A673 (cell line): ENCODE measurements around the gene CSNK1D. TPM values are rescaled to one million over a fixed set of nuclear protein-coding genes. Genes with fewer than 3 reads are reported as not detected.

ENCODE experiments used
- BruUV-seq: library from RNA; stranded (reverse); fragments of 400-500 nt; replicated peaks from 2 replicates; lab custom pipeline; 2021; lab: Mats Ljungman, UMichigan
- CTCF ChIA-PET: fragments of 300-600 bp; sonication (Branson Sonifier 250); formaldehyde crosslinking; loops from one replicate; lab custom pipeline; 2022; ENCODE audit warnings: antibody characterized with exemption; lab: Charles Lee
- POLR2A ChIA-PET: fragments of 300-600 bp; sonication (Branson Sonifier 250); formaldehyde crosslinking; loops from one replicate; lab custom pipeline; 2022; ENCODE audit warnings: antibody characterized with exemption; ENCODE audit not compliant: low non-redundant PET; lab: Charles Lee
- DNase-seq: peaks from one replicate; pipeline ENCODE4 v3.0.0-alpha.2; 2015; ENCODE audit warnings: low spot score
- H3K27ac ChIP-seq: fragments of 200-600 bp; sonication (generic); 2 replicates; pipeline ENCODE4 v1.5.1; 2016; ENCODE audit warnings: mixed run types, low read depth, mild to moderate bottlenecking, mixed read lengths, antibody characterized with exemption, low read length; ENCODE audit not compliant: poor library complexity, severe bottlenecking
- H3K27me3 ChIP-seq: fragments of 200-600 bp; sonication (generic); replicated peaks from 2 replicates; pipeline ENCODE4 v1.6.1; 2017; ENCODE audit warnings: mixed run types, low read depth, mild to moderate bottlenecking, mixed read lengths, antibody characterized with exemption, low read length; ENCODE audit not compliant: insufficient read depth, poor library complexity
- H3K36me3 ChIP-seq: fragments of 200-600 bp; sonication (generic); 2 replicates; pipeline ENCODE4 v1.6.1; 2016; ENCODE audit warnings: mixed run types, mild to moderate bottlenecking, mixed read lengths, antibody characterized with exemption, low read length; ENCODE audit not compliant: insufficient read depth, poor library complexity, severe bottlenecking
- H3K4me1 ChIP-seq: fragments of 200-600 bp; sonication (generic); 2 replicates; pipeline ENCODE4 v1.6.1; 2017; ENCODE audit warnings: mixed run types, mild to moderate bottlenecking, mixed read lengths, antibody characterized with exemption, low read length; ENCODE audit not compliant: insufficient read depth, poor library complexity, severe bottlenecking
- H3K4me3 ChIP-seq: fragments of 200-600 bp; sonication (generic); 2 replicates; pipeline ENCODE4 v1.5.1; 2016; ENCODE audit warnings: low read depth, mixed run types, mild to moderate bottlenecking, mixed read lengths, low read length; ENCODE audit not compliant: poor library complexity, severe bottlenecking
- H3K9me3 ChIP-seq: fragments of 200-600 bp; sonication (generic); 2 replicates; pipeline ENCODE4 v1.6.1; 2016; ENCODE audit warnings: mixed run types, low read depth, mild to moderate bottlenecking, mixed read lengths, antibody characterized with exemption, low read length; ENCODE audit not compliant: poor library complexity, severe bottlenecking
- EZH2 ChIP-seq: fragments of 200-600 bp; sonication (generic); IDR thresholded peaks from 2 replicates; pipeline ENCODE4 v1.6.1; 2017; ENCODE audit warnings: borderline replicate concordance, low read depth, mild to moderate bottlenecking, mixed read lengths, antibody characterized with exemption, low read length; ENCODE audit not compliant: poor library complexity, severe bottlenecking
- intact Hi-C: fragments of 100-400 bp; cut with micrococcal nuclease; formaldehyde crosslinking; loops from one replicate; pipeline ENCODE4 v1.10.0; 2022; ENCODE audit not compliant: unreplicated experiment
- total RNA-seq: library from RNA; stranded (reverse); gene quantifications from 2 replicates; pipeline ENCODE4 v1.2.3, GENCODE V29; 2021
- TF ChIP-seq, protein P1 (sequence below): fragments of 300-800, 200-600 bp; sonication (generic); conservative IDR thresholded peaks from 2 replicates; pipeline ENCODE4 v1.5.1; 2017; ENCODE audit warnings: low read depth, mild to moderate bottlenecking, antibody characterized with exemption, low read length, moderate library complexity, mixed read lengths

CSNK1D gene
- total RNA-seq, 1 experiment from 2014 or later = 150 TPM

DNA sequence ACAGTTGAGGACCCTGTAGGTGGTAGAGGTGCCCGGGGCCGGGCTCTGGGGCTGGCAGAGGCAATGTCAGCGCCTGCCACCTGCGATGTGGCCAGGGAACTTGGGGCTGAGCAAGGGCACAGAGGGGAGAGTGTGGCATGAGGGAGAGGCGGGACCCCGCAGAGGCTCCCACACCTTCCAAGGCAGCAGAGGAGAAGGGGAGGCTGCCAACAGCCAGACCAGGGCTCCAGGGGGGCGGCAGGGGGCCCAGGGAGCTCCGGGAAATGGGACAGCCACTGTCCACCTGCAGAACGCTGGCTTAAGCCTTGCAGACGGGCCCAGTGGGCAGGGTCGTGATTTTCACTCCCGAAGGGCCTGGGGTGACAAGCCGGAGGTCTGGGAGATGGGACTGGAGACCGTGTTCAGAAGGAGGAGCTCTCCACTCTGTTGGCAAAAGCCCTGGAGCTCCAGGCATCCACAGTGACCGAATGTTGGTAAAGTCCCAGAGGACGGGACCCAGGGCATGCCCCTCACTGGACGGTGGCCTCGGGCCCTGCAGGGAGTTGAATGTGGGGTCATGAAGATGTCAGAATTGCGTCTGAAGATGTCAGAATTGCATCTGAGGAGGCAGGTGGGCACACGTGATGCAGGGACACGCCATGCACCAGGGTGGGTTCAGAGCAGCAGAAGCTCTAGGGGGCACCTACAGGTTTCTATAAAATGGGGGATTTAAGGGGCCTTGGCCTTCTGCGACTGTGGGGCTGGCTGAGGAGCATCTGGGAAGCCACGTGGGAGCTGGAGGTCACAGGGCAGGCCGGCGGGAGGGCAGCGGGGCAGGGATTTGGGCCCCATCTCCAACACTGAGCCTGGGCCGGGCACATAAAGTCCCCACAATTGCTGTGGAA is 25.3 kb upstream of the CSNK1D start:
- peak overlapping the region; percentile 35 for H3K4me3 ChIP-seq
- peaks cover 15% of the 10 kb centered on the region for H3K4me1 ChIP-seq
- no peaks in the 10 kb centered on the region for H3K27me3 ChIP-seq
- TF ChIP-seq EZH2 = no peak
- TF ChIP-seq, protein P1, sequence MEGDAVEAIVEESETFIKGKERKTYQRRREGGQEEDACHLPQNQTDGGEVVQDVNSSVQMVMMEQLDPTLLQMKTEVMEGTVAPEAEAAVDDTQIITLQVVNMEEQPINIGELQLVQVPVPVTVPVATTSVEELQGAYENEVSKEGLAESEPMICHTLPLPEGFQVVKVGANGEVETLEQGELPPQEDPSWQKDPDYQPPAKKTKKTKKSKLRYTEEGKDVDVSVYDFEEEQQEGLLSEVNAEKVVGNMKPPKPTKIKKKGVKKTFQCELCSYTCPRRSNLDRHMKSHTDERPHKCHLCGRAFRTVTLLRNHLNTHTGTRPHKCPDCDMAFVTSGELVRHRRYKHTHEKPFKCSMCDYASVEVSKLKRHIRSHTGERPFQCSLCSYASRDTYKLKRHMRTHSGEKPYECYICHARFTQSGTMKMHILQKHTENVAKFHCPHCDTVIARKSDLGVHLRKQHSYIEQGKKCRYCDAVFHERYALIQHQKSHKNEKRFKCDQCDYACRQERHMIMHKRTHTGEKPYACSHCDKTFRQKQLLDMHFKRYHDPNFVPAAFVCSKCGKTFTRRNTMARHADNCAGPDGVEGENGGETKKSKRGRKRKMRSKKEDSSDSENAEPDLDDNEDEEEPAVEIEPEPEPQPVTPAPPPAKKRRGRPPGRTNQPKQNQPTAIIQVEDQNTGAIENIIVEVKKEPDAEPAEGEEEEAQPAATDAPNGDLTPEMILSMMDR = no peak
- no peak for DNase-seq
- intact Hi-C loops = loop anchor here (2.0 kb wide), 1 partner anchor 60 kb away; no protein-coding TSS in a partner anchor
- no peaks in the 10 kb centered on the region for H3K36me3 ChIP-seq
- CTCF ChIA-PET = no interaction called here
- BruUV-seq = no TSS peak
- H3K27ac ChIP-seq = peak overlapping the region; percentile 65
- H3K9me3 ChIP-seq = no peaks in the 10 kb centered on the region
- POLR2A ChIA-PET = interaction anchor here (0.5 to 0.7 kb wide), 2 partner anchors 57 to 315 kb away, joined by 4 read pairs; no protein-coding TSS in a partner anchor

DNA sequence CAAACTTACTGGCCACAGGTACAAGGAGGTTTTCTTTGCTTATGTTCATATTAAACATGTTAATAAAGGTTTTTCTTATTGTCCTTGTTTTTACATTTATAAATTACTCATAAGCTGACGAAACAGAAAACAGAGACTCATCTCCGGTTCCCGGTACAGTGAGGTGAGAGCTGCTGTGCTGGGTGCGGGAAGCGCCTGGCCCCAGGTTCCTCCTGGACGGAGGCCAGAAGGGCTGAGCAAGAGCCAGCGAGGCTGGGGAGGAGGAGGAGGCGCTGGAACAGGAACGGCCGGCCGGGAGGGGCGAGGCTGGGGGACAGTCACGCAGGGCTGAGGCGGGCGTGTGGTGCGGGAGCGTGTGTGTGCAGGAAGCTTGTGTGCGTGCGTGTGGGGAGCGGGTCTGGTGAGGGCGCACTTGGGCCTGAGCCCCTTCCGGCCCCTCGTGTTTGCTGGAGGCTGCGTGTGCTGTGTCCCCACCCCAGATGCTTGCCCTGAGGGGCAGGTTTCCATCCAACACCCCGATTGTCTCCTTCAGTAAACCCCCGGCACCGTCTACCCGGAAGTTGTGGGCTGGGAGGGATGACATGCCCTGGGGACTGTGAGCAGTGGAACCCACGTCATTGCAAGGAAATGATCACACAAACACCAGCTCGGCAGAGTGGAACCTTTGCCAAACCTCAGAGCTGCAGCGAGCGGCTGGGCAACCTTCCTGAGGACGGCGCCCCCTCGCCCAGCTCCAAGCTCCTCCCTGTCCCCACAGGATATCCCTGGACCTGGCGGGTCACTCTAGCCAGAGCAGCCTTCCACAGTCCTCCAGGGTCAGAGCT is 24.4 kb upstream of the CSNK1D start:
- intact Hi-C loops = loop anchor here (2.0 kb wide), 1 partner anchor 59 kb away; no protein-coding TSS in a partner anchor
- BruUV-seq = no TSS peak
- H3K27me3 ChIP-seq = no peaks in the 10 kb centered on the region
- DNase-seq = peak; percentile 73
- TF ChIP-seq, protein P1 = no peak
- no peak for TF ChIP-seq EZH2
- H3K27ac ChIP-seq = peak overlapping the region; percentile 65
- H3K4me1 ChIP-seq = peaks cover 19% of the 10 kb centered on the region
- H3K9me3 ChIP-seq = no peaks in the 10 kb centered on the region
- peak overlapping the region; percentile 35 for H3K4me3 ChIP-seq
- CTCF ChIA-PET = no interaction called here
- no peaks in the 10 kb centered on the region for H3K36me3 ChIP-seq
- POLR2A ChIA-PET = interaction anchor here (0.5 to 0.7 kb wide), 2 partner anchors 56 to 314 kb away, joined by 4 read pairs; no protein-coding TSS in a partner anchor

DNA sequence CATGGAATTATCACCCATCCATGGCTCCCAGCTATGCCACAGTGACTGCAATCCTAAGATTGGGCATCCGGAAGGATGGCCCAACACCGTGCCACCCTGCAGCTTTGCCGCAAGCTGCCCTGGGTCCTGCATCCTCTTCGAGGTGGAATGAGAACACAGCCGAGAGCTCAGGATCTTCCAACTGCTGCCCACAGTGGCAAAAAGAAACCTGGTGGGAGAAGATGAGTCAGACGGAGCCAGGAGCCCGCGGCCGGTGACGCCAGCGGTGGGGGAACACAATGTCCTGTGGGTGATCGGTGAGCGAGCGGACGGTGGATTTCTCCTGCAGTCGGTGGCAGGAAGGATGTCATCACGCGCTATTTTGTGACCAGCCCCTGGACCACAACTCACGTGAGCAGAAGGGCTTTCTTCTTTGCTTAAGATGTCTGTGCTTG is 23.8 kb upstream of the CSNK1D start:
- BruUV-seq = no TSS peak
- TF ChIP-seq, protein P1 = no peak
- TF ChIP-seq EZH2 = no peak
- DNase-seq = no peak
- peaks cover 19% of the 10 kb centered on the region for H3K4me1 ChIP-seq
- no peaks in the 10 kb centered on the region for H3K36me3 ChIP-seq
- H3K27me3 ChIP-seq = no peaks in the 10 kb centered on the region
- intact Hi-C loops = no loop called here
- ChIA-PET POLR2A (no interaction called here), CTCF (no interaction called here)
- peak overlapping the region; percentile 35 for H3K4me3 ChIP-seq
- H3K27ac ChIP-seq = no peak overlapping the region
- H3K9me3 ChIP-seq = no peaks in the 10 kb centered on the region
